Activated naive CD4-positive, alpha-beta T cell treated with anti-CD3 and anti-CD28 coated beads, Interleukin-2, amount 50 U/mL, for 24 hours (primary cell): Measurements from ENCODE around the gene C1QL1.

Source experiments
- H3K27ac Mint-ChIP-seq: one replicate; pipeline ENCODE4 v1.8.0; 2021; ENCODE audit warnings: mild to moderate bottlenecking, mixed read lengths
- H3K27me3 Mint-ChIP-seq: one replicate; pipeline ENCODE4 v1.8.0; 2021; ENCODE audit warnings: mixed read lengths
- H3K36me3 Mint-ChIP-seq: one replicate; pipeline ENCODE4 v1.8.0; 2021; ENCODE audit warnings: mixed read lengths
- H3K4me1 Mint-ChIP-seq: one replicate; pipeline ENCODE4 v1.8.0; 2021; ENCODE audit warnings: mixed read lengths
- H3K4me3 Mint-ChIP-seq: one replicate; pipeline ENCODE4 v1.8.0; 2021; ENCODE audit warnings: mild to moderate bottlenecking, mixed read lengths
- H3K9me3 Mint-ChIP-seq: one replicate; pipeline ENCODE4 v1.8.0; 2021; ENCODE audit warnings: mixed read lengths

Gene C1QL1

GRCh38 chr17:44968225-44969143, at the start of gene C1QL1:
C1QL1 (minus strand) TSS chr17:44968303; CDS start chr17:44968048, 255 bp downstream.
- Mint-ChIP-seq H3K27ac (peak within 1 kb of the TSS; percentile 1), H3K9me3 (no peaks in the 10 kb centered on the region), H3K4me1 (peaks cover 34% of the 10 kb centered on the region), H3K4me3 (peak within 1 kb of the TSS; percentile 42), H3K27me3 (peaks cover 25% of the 10 kb centered on the region), H3K36me3 (no peaks in the 10 kb centered on the region)

GRCh38 chr17:45016823-45017222, 48.7 kb upstream of the C1QL1 start:
- Mint-ChIP-seq H3K4me3 (no peak overlapping the region), H3K9me3 (no peaks in the 10 kb centered on the region), H3K36me3 (no peaks in the 10 kb centered on the region), H3K27ac (no peak overlapping the region), H3K27me3 (peaks cover 26% of the 10 kb centered on the region), H3K4me1 (peaks cover 13% of the 10 kb centered on the region)

- no peaks in the 10 kb centered on the region for H3K9me3 Mint-ChIP-seq
- H3K4me3 Mint-ChIP-seq, result no peak overlapping the region
- no peak overlapping the region for H3K27ac Mint-ChIP-seq
- peaks cover 9% of the 10 kb centered on the region for H3K4me1 Mint-ChIP-seq
- no peaks in the 10 kb centered on the region for H3K36me3 Mint-ChIP-seq
- peaks cover 25% of the 10 kb centered on the region for H3K27me3 Mint-ChIP-seq
Measured at GRCh38 chr17:45016237-45016636, 48.1 kb upstream of the C1QL1 start.

- Mint-ChIP-seq H3K27ac (no peak overlapping the region), H3K36me3 (no peaks in the 10 kb centered on the region), H3K9me3 (no peaks in the 10 kb centered on the region), H3K27me3 (peaks cover 9% of the 10 kb centered on the region), H3K4me1 (no peaks in the 10 kb centered on the region), H3K4me3 (no peak overlapping the region)
Measured at GRCh38 chr17:45013021-45013997, 45.2 kb upstream of the C1QL1 start.

GRCh38 chr17:45011767-45012166, 43.7 kb upstream of the C1QL1 start:
- Mint-ChIP-seq H3K9me3 (no peaks in the 10 kb centered on the region), H3K27me3 (peaks cover 7% of the 10 kb centered on the region), H3K36me3 (no peaks in the 10 kb centered on the region), H3K27ac (no peak overlapping the region), H3K4me1 (no peaks in the 10 kb centered on the region), H3K4me3 (no peak overlapping the region)

GRCh38 chr17:45009676-45010467, 41.8 kb upstream of the C1QL1 start:
- Mint-ChIP-seq H3K4me1 (no peaks in the 10 kb centered on the region), H3K9me3 (no peaks in the 10 kb centered on the region), H3K36me3 (no peaks in the 10 kb centered on the region), H3K27ac (no peak overlapping the region), H3K27me3 (peaks cover 4% of the 10 kb centered on the region), H3K4me3 (no peak overlapping the region)

- H3K4me3 Mint-ChIP-seq, result no peak overlapping the region
- H3K27ac Mint-ChIP-seq, result no peak overlapping the region
- H3K27me3 Mint-ChIP-seq, result peaks cover 3% of the 10 kb centered on the region
- H3K4me1 Mint-ChIP-seq, result no peaks in the 10 kb centered on the region
- no peaks in the 10 kb centered on the region for H3K9me3 Mint-ChIP-seq
- H3K36me3 Mint-ChIP-seq, result no peaks in the 10 kb centered on the region
Measured at GRCh38 chr17:45008216-45008615, 40.1 kb upstream of the C1QL1 start.

GRCh38 chr17:45006927-45007461, 38.9 kb upstream of the C1QL1 start:
- Mint-ChIP-seq H3K36me3 (no peaks in the 10 kb centered on the region), H3K27me3 (peaks cover 3% of the 10 kb centered on the region), H3K4me1 (no peaks in the 10 kb centered on the region), H3K27ac (no peak overlapping the region), H3K9me3 (no peaks in the 10 kb centered on the region), H3K4me3 (no peak overlapping the region)

- H3K27me3 Mint-ChIP-seq, result peaks cover 3% of the 10 kb centered on the region
Measured at GRCh38 chr17:45005700-45006099, 37.6 kb upstream of the C1QL1 start.

GRCh38 chr17:45004388-45004787, 36.3 kb upstream of the C1QL1 start:
- H3K27ac Mint-ChIP-seq, result no peak overlapping the region
- H3K4me3 Mint-ChIP-seq, result no peak overlapping the region
- H3K4me1 Mint-ChIP-seq, result no peaks in the 10 kb centered on the region
- no peaks in the 10 kb centered on the region for H3K9me3 Mint-ChIP-seq
- H3K27me3 Mint-ChIP-seq, result peaks cover 3% of the 10 kb centered on the region
- H3K36me3 Mint-ChIP-seq, result no peaks in the 10 kb centered on the region

More at GRCh38 chr17:45005700-45006099, 37.6 kb upstream of the C1QL1 start:
- no peak overlapping the region for H3K4me3 Mint-ChIP-seq
- H3K36me3 Mint-ChIP-seq, result no peaks in the 10 kb centered on the region
- no peak overlapping the region for H3K27ac Mint-ChIP-seq
- H3K4me1 Mint-ChIP-seq, result no peaks in the 10 kb centered on the region
- H3K9me3 Mint-ChIP-seq, result no peaks in the 10 kb centered on the region

- H3K36me3 Mint-ChIP-seq, result no peaks in the 10 kb centered on the region
- no peaks in the 10 kb centered on the region for H3K9me3 Mint-ChIP-seq
- H3K4me3 Mint-ChIP-seq, result no peak overlapping the region
- H3K27ac Mint-ChIP-seq, result no peak overlapping the region
- H3K27me3 Mint-ChIP-seq, result peaks cover 3% of the 10 kb centered on the region
- H3K4me1 Mint-ChIP-seq, result no peaks in the 10 kb centered on the region
Measured at GRCh38 chr17:45003877-45004276, 35.8 kb upstream of the C1QL1 start.

GRCh38 chr17:45001310-45001709, 33.2 kb upstream of the C1QL1 start:
- no peak overlapping the region for H3K4me3 Mint-ChIP-seq
- H3K9me3 Mint-ChIP-seq, result no peaks in the 10 kb centered on the region
- no peaks in the 10 kb centered on the region for H3K27me3 Mint-ChIP-seq
- H3K4me1 Mint-ChIP-seq, result no peaks in the 10 kb centered on the region
- H3K36me3 Mint-ChIP-seq, result peaks cover 1% of the 10 kb centered on the region
- H3K27ac Mint-ChIP-seq, result no peak overlapping the region

GRCh38 chr17:44999433-44999832, 31.3 kb upstream of the C1QL1 start:
- Mint-ChIP-seq H3K36me3 (peaks cover 1% of the 10 kb centered on the region), H3K4me1 (no peaks in the 10 kb centered on the region), H3K27me3 (no peaks in the 10 kb centered on the region), H3K27ac (no peak overlapping the region), H3K4me3 (no peak overlapping the region), H3K9me3 (no peaks in the 10 kb centered on the region)

- Mint-ChIP-seq H3K4me1 (no peaks in the 10 kb centered on the region), H3K27ac (no peak overlapping the region), H3K27me3 (no peaks in the 10 kb centered on the region), H3K9me3 (no peaks in the 10 kb centered on the region), H3K36me3 (peaks cover 1% of the 10 kb centered on the region), H3K4me3 (no peak overlapping the region)
Measured at GRCh38 chr17:44998646-44999045, 30.5 kb upstream of the C1QL1 start.
